Uterus (tissue), 2 donors: ENCODE measurements around the gene RAI14.

Source experiments
- CTCF ChIP-seq, 4 experiments: fragments of 200-600 bp in 2 of 4; fragments of 450-650 bp in 2 of 4; sonication (generic) in 2 of 4; IDR thresholded peaks; one replicate each; pipeline ENCODE4 v1.5.1; 2016 to 2019; ENCODE audit warnings: antibody characterized with exemption in 4 of 4, mild to moderate bottlenecking in 2 of 4, moderate library complexity in 1 of 4
- POLR2A ChIP-seq, 2 donors: fragments of 450-650 bp; IDR thresholded peaks; one replicate each; pipeline ENCODE4 v1.6.1; 2016; ENCODE audit warnings: antibody characterized with exemption in 2 of 2, mild to moderate bottlenecking in 1 of 2, moderate library complexity in 1 of 2

- TF ChIP-seq CTCF (IDR thresholded peaks at IDR 0.05) (no peak), POLR2A (IDR thresholded peaks at IDR 0.05) (no peak)
Observed at GRCh38 chr5:34843497-34843896, 187.4 kb downstream of the RAI14 start.
